Choroid plexus epithelial cell (primary cell): ENCODE results near the gene MPPED1.
A peak's percentile ranks its signal among the peaks of the same experiment; 100 is the strongest.

Experiments used
- DNase-seq: peaks from one replicate; pipeline ENCODE4 v3.0.0-alpha.2; 2010; ENCODE audit warnings: low read depth
- H3K4me3 ChIP-seq: 2 replicates; pipeline ENCODE4 v1.5.1; 2011; ENCODE audit warnings: low read depth, mild to moderate bottlenecking, control low read depth, low read length, moderate library complexity
- TF ChIP-seq, protein P1 (sequence below): conservative IDR thresholded peaks from 2 replicates; pipeline ENCODE4 v1.5.1; 2011; ENCODE audit warnings: low read depth, mild to moderate bottlenecking, control low read depth, inconsistent platforms, low read length, moderate library complexity

Gene MPPED1

DNA sequence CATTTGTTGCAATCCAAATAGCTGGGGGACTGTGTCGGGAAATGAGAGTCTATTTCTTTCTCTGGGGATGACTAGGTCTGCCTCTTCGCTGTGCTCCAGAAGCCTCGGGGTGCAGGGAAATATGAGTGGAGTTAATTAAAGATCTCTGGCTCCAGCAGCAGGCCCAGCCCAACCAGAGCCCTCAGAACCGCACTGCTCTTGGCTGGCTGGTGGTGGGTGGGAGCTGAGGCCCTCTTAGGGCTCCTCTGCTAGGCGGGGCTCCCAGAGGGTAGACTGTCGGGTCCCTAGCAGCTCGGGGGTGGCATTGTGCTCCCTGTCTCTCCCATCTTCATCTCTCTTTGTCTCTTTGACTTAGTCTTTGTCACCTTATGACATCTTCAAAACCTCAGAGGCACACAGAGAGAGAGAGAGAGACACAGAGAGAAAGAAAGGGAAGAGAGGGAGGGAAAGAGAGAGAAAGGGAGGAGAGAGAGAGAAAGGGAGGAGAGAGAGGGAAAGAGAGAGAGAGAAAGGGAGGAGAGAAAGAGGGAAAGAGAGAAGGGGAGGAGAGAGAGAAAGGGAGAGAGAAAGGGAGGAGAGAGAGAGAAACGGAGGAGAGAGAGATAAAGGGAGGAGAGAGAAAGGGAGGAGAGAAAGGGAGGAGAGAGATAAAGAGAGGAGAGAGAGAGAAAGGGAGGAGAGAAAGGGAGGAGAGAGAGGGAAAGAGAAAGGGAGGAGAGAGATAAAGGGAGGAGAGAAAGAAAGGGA lies 20.2 kb downstream of the MPPED1 start:
- DNase-seq, result no peak
- no peak overlapping the region for H3K4me3 ChIP-seq
- TF ChIP-seq, protein P1, sequence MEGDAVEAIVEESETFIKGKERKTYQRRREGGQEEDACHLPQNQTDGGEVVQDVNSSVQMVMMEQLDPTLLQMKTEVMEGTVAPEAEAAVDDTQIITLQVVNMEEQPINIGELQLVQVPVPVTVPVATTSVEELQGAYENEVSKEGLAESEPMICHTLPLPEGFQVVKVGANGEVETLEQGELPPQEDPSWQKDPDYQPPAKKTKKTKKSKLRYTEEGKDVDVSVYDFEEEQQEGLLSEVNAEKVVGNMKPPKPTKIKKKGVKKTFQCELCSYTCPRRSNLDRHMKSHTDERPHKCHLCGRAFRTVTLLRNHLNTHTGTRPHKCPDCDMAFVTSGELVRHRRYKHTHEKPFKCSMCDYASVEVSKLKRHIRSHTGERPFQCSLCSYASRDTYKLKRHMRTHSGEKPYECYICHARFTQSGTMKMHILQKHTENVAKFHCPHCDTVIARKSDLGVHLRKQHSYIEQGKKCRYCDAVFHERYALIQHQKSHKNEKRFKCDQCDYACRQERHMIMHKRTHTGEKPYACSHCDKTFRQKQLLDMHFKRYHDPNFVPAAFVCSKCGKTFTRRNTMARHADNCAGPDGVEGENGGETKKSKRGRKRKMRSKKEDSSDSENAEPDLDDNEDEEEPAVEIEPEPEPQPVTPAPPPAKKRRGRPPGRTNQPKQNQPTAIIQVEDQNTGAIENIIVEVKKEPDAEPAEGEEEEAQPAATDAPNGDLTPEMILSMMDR, result no peak

DNA sequence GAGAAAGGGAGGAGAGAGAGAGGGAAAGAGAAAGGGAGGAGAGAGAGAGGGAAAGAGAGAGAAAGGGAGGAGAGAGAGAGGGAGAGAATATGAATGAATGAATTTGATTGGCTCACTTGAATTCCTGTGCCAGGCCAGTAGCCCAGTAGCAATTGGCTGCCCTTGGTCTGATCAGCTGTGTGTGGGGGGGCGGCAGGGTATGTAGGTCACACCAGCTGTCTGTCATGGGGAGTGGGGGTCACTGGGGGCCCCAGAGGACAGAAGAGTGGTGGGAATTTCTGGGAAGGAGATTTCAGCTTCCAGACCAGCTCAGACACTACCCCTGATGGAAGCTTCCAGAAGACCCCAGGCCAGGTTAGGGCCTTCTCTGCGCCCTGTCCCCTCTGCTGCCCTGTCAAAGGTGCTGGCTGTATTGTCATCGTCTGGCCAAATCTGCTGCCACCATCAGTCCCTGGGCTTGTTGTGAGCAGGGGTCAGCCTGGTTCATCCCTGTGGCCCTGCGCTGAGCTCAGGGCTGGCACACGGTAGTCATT lies 21.1 kb downstream of the MPPED1 start:
- TF ChIP-seq, protein P1, result no peak
- H3K4me3 ChIP-seq, result no peak overlapping the region
- DNase-seq, result no peak

- H3K4me3 ChIP-seq, result no peak overlapping the region
- DNase-seq, result no peak
- TF ChIP-seq, protein P1, result no peak
These were observed 21.8 kb downstream of the MPPED1 start for GRCh38 chr22:43433451-43434274.

DNA sequence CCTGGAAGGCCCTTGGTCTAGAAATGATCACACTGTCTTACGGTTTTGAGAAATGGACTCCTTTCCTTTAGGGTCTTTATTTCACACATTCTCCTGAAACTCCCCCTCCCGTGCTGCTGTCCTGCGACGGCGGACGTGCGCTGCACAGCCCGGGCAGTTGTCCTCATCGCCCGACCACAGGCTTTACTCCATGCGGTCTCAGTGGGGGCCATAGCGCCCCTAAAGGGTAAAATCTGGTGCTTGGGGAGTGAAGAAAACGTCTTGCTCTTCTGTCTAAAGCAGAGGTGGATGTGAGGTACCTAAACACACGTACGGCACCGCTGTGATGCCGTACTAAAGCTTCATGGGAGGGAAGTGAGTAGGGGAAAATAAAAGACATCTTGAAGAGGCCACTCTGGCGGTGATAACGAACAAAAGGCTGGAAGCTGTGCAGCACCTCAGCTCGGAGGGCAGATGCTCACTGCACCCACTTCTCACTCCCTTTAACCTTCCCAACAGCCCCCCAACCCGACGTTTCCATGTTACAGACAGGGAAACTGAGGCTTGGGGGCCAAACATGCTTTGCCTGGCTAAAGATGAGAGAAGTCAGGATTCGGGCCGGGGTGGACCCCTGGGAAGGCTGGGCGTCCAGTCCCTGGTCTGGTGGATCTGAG lies 22.6 kb downstream of the MPPED1 start:
- DNase-seq, result no peak
- H3K4me3 ChIP-seq, result no peak overlapping the region
- TF ChIP-seq, protein P1, result no peak

GRCh38 chr22:43434928-43435311 lies 23.1 kb downstream of the MPPED1 start:
- DNase-seq, result no peak
- no peak overlapping the region for H3K4me3 ChIP-seq
- TF ChIP-seq, protein P1, result no peak

DNA sequence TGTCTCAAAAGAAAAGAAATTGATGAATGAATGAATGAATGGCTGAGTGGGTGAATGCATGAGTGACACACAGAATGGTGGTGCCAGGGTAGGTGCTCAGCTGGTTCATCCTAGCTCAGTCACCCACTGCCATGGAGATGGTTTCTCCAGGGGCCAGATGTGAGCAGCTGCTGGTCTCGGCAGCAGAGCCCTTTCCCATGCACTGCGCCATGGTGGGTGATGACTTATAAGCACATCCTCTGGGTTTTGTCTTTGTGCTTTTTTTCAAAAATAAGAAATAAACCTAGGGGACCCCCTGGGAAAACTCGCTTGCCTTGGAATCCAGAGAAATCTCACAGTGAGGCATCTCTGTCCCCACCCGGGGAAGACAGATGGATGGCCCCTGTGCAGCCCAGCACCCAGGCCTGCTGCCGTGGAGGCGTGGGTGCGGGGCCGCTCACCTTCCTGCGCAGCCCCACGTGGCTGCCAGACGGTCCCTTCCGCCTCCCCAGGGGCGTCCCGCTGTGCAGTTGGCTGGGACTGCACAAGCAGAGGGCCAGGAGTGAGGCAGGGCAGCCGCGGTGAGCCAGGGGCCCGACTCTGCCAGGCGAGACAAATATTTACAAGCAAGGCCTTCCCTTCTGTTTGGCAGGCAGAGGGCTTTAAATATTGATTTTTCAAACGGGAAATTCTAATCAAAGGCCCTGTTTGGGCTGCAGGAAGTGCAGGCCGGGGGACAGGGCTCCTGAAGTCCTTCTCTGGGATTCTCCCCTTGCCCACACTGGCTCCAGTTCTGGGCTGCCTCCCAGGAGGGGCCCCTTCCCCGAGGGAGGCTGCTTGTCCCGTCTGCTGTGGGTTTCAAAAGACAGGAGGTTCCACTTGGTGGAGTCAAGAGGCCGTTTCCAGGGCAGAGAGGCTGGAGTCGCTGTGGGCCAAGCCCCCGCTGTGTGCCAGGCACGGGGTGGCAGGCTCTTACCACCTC lies 24.3 kb downstream of the MPPED1 start:
- H3K4me3 ChIP-seq, result no peak overlapping the region
- DNase-seq, result peak; percentile 5
- TF ChIP-seq, protein P1, result no peak
